Esophagus muscularis mucosa (tissue), 4 donors: ENCODE data around the gene SLC8B1.

ENCODE experiments used
- CTCF ChIP-seq, 3 experiments: fragments of 200-600 bp in 2 of 3; fragments of 450-650 bp in 1 of 3; sonication (generic) in 2 of 3; IDR thresholded peaks; one replicate each; pipeline ENCODE4 v1.5.1; 2017 to 2019; ENCODE audit warnings: antibody characterized with exemption in 3 of 3, mild to moderate bottlenecking in 2 of 3, moderate library complexity in 1 of 3
- EP300 ChIP-seq: sonication (generic); formaldehyde crosslinking; IDR thresholded peaks from one replicate; pipeline ENCODE4 v1.6.1; 2017; ENCODE audit warnings: antibody characterized with exemption
- POLR2A ChIP-seq: fragments of 450-650 bp; IDR thresholded peaks from one replicate; pipeline ENCODE4 v1.6.1; 2017; ENCODE audit warnings: antibody characterized with exemption, moderate library complexity, mild to moderate bottlenecking, low read depth
- POLR2AphosphoS5 ChIP-seq, 2 donors: sonication (generic); formaldehyde crosslinking; IDR thresholded peaks; one replicate each; pipeline ENCODE4 v1.6.1; 2017; ENCODE audit warnings: antibody characterized with exemption in 2 of 2

GRCh38 chr12:113347892-113348291 is 13.0 kb upstream of the SLC8B1 start:
- TF ChIP-seq POLR2A: no peak
- no peak for TF ChIP-seq CTCF (IDR thresholded peaks at IDR 0.05)
- TF ChIP-seq EP300: no peak
- TF ChIP-seq POLR2AphosphoS5 (IDR thresholded peaks at IDR 0.05): no peak
